GM12864 (cell line): ENCODE results near the gene ZNF292.
A peak's percentile ranks its signal among the peaks of the same experiment; 100 is the strongest.
"Not testable (repeated sequence)": the region's sequence is repeated elsewhere in the genome, so short reads cannot be mapped to it uniquely, and the experiment has no call there.

Source experiments
- DNase-seq: peaks from one replicate; pipeline ENCODE4 v3.0.0-alpha.2; 2011; ENCODE audit warnings: low read depth
- H3K4me3 ChIP-seq: 2 replicates; pipeline ENCODE4 v1.5.1; 2011; ENCODE audit warnings: mild to moderate bottlenecking, low read depth, low read length, control low read depth
- TF ChIP-seq, protein P1 (sequence below): IDR thresholded peaks from 2 replicates; pipeline ENCODE4 v1.5.1; 2011; ENCODE audit warnings: low read depth, mild to moderate bottlenecking, moderate library complexity, low read length, control low read depth, inconsistent platforms; ENCODE audit errors: missing control alignments

The ZNF292 gene

DNA sequence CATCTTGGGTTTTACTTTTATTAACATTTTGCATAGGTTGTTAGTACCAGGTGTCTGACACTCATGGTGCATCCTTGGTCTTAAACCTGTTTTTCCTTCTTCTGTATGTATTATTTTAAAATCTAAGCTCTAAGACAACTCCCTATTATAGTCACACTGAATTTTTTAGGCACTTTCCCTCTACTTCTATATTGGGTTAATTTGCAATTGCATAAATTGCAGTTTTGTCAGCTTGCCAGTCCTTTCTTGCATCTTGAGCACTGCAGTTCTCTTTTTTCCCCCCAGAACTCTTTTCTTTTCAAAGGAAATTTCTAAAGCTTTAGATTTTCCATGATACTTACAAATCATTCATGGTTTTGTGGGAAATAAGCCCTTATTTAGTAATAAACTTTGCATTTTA is 70.6 kb downstream of the ZNF292 start:
- DNase-seq: no peak
- TF ChIP-seq, protein P1, sequence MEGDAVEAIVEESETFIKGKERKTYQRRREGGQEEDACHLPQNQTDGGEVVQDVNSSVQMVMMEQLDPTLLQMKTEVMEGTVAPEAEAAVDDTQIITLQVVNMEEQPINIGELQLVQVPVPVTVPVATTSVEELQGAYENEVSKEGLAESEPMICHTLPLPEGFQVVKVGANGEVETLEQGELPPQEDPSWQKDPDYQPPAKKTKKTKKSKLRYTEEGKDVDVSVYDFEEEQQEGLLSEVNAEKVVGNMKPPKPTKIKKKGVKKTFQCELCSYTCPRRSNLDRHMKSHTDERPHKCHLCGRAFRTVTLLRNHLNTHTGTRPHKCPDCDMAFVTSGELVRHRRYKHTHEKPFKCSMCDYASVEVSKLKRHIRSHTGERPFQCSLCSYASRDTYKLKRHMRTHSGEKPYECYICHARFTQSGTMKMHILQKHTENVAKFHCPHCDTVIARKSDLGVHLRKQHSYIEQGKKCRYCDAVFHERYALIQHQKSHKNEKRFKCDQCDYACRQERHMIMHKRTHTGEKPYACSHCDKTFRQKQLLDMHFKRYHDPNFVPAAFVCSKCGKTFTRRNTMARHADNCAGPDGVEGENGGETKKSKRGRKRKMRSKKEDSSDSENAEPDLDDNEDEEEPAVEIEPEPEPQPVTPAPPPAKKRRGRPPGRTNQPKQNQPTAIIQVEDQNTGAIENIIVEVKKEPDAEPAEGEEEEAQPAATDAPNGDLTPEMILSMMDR: no peak
- H3K4me3 ChIP-seq: no peak overlapping the region

DNA sequence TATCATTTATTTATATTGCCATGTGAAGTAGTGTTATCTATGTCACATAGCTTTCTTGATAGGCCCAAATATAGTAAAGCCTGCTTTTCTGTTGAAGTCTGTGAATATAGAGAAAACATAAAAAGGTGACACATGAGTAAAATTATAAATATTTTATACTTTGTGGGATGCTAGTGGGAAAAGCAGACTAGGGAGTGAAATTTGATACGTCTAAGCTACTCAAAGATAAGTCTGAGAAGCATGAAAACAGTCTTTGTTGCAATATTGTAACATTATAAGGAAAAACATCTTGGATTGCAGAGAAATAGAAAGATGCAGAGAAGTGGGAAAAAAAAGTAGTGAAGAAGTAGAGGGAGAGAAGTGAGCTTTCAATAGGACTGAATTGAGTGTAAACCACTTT is 75.4 kb downstream of the ZNF292 start:
- no peak overlapping the region for H3K4me3 ChIP-seq
- DNase-seq: no peak
- TF ChIP-seq, protein P1: no peak

DNA sequence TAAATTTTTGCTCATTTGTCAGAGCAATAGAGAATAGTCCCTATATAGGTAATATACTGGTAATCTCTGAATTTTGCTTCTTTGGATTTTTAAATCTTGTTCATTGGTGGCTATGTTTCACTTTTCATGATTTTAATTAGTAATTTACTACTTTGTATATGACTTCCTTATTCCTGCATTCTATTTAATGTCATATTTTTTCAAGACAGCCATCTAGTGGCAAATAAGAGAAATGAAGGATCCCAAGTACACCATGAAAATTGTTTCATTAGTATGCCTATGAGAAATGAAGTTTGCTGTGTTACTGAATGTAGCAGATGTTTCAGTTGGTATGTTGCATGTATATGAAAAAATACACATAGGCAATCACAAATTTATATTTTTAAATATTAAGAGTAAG is 82.4 kb downstream of the ZNF292 start:
- TF ChIP-seq, protein P1: peak; percentile 38
- H3K4me3 ChIP-seq: no peak overlapping the region
- DNase-seq: no peak

DNA sequence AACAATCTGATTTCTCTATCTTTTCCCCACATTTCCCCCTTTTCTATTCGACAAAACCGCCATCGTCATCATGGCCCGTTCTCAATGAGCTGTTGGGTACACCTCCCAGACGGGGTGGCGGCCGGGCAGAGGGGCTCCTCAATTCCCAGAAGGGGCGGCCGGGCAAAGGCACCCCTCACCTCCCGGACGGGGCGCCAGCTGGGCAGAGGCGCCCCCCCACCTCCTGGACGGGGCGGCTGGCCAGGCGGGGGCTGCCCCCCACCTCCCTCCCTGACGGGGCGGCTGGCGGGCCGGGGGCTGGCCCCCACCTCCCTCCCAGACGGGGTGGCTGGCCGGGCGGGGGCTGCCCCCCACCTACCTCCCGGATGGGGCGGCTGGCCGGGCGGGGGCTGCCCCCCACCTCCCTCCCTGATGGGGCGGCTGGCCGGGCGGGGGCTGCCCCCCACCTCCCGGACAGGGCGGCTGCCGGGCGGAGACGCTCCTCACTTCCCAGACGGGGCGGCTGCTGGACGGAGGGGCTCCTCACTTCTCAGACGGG is 83.8 kb downstream of the ZNF292 start:
- not testable (repeated sequence) for DNase-seq, H3K4me3 ChIP-seq

DNA sequence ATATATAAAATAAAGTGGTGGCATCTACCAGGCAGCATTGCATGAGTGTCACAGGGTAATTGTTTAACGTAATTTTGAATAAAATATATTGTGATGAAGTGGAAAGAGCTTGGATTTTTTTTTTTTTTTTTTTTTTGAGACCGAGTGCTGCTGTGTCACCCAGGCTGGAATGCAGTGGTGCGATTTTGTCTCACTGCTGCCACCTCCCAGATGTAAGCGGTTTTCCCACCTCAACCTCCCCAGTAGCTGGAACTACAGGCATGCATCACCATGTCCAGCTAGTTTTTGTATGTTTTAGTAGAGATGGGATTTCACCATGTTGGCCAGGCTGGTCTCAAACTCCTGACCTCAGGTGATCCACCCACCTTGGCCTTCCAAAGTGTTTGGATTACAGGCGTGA is 85.9 kb downstream of the ZNF292 start:
- DNase-seq: no peak
- no peak overlapping the region for H3K4me3 ChIP-seq
- TF ChIP-seq, protein P1: no peak

DNA sequence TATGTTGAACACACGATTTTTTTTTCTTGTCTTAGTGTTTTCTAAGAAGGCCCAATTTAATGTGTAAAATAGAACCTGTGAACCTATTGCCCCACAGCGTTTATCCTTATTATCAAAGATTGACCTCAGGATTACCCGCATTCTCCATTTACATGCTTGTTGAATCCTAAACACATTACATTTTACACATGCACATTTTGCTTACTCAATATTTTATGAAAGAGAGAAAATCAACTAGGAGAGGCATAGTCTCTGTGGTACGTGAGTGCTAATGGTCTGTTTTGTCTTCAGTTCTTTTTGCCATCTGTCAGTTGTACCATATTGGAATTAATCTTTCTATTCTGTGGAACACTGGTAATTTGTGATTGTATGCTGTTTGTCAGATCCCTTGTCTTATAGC is 86.9 kb downstream of the ZNF292 start:
- TF ChIP-seq, protein P1: no peak
- no peak for DNase-seq
- H3K4me3 ChIP-seq: no peak overlapping the region

DNA sequence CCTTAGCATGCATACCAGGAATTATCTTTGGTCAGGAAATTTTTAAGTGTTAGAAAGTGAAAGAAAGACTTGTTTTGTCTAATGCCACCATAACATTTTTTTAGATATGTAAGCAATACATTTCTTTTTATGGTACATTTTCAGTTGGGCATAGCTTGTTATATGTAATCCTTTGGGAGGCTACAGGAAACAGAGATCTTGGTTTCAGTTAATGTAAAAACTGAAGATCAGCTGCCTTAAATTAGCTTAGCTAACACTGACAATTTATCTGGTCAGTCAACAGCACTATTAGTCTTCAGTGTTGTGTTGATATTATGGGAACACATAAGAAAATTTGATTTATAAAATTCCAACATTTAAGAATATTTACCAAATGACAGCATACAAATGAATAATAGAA is 88.4 kb downstream of the ZNF292 start:
- H3K4me3 ChIP-seq: no peak overlapping the region
- TF ChIP-seq, protein P1: no peak
- no peak for DNase-seq
